ENCODE data around the gene F5.
"Not testable (repeated sequence)": the region's sequence is repeated elsewhere in the genome, so short reads cannot be mapped to it uniquely, and the experiment has no call there.

F5 gene

GRCh38 chr1:169508432-169509338 lies 77.6 kb downstream of the F5 start:
- no peak for DNase-seq

GRCh38 chr1:169507413-169507812 lies 78.9 kb downstream of the F5 start:
- DNase-seq = no peak

- not testable (repeated sequence) for DNase-seq
Observed at GRCh38 chr1:169503601-169504000, 82.7 kb downstream of the F5 start.

- no peak for DNase-seq
Observed at GRCh38 chr1:169499807-169500206, 86.5 kb downstream of the F5 start.

GRCh38 chr1:169497317-169497716 lies 89.0 kb downstream of the F5 start:
- DNase-seq = no peak

GRCh38 chr1:169495916-169496315 lies 90.4 kb downstream of the F5 start:
- no peak for DNase-seq

GRCh38 chr1:169495046-169495775 lies 91.1 kb downstream of the F5 start:
- DNase-seq = no peak

GRCh38 chr1:169494343-169494742 lies 91.9 kb downstream of the F5 start:
- DNase-seq = no peak

GRCh38 chr1:169493251-169493650 lies 93.0 kb downstream of the F5 start:
- DNase-seq = no peak

- no peak for DNase-seq
Observed at GRCh38 chr1:169491845-169492281, 94.4 kb downstream of the F5 start.

GRCh38 chr1:169488157-169488556 lies 98.1 kb downstream of the F5 start:
- no peak for DNase-seq

GRCh38 chr1:169487561-169487960 lies 98.7 kb downstream of the F5 start:
- peak; percentile 45 for DNase-seq

GRCh38 chr1:169487133-169487532 lies 99.1 kb downstream of the F5 start:
- DNase-seq = no peak

GRCh38 chr1:169486281-169487051 lies 99.8 kb downstream of the F5 start:
- peak; percentile 40 for DNase-seq

GRCh38 chr1:169485431-169486280 lies 100.6 kb downstream of the F5 start, which contains the start of gene SLC19A2:
Gene SLC19A2, minus strand, starts transcription at chr1:169485944. Its CDS starts 178 bp downstream, at chr1:169485766.
- DNase-seq = peak; percentile 98

GRCh38 chr1:169484683-169485430 lies 101.4 kb downstream of the F5 start:
- peak; percentile 92 for DNase-seq

- peak; percentile 92 for DNase-seq
Observed at GRCh38 chr1:169484101-169484500, 102.2 kb downstream of the F5 start.

- peak; percentile 47 for DNase-seq
Observed at GRCh38 chr1:169483500-169483966, 102.7 kb downstream of the F5 start.

- no peak for DNase-seq
Observed at GRCh38 chr1:169479363-169480066, 106.8 kb downstream of the F5 start.

GRCh38 chr1:169478094-169478672 lies 108.1 kb downstream of the F5 start:
- DNase-seq = no peak

Measured in DMS79 treated with DMSO at 0.1 percent for 48 hours (cell line).